Measurements from ENCODE around the gene TNFAIP1.

The TNFAIP1 gene

DNA sequence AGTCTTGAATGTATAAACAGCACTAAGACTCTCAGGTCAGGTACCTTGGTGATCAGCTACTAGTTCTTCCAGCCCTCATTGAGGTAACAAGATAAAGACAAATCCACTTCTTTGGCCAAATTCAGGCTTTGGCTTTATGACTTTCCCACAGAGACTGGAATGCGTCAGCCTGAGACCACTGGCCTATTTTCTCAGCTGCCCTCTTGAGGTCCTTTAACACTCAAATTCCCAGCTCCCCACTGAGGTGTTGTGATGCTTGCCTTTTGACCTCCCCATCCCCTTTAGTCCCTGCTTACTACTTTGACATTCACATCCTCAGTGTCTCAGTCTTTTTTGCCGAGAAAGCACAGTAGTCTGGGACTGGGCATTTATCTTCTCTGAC, 10.6 kb downstream of the TNFAIP1 start:
- DNase-seq (ENCODE audit: low read depth), result no peak

- DNase-seq (ENCODE audit: low read depth), result no peak
Observed at GRCh38 chr17:28346746-28347246, 11.2 kb downstream of the TNFAIP1 start.

- no peak for DNase-seq (ENCODE audit: low read depth)
Observed at GRCh38 chr17:28347261-28347891, 11.8 kb downstream of the TNFAIP1 start.

DNA sequence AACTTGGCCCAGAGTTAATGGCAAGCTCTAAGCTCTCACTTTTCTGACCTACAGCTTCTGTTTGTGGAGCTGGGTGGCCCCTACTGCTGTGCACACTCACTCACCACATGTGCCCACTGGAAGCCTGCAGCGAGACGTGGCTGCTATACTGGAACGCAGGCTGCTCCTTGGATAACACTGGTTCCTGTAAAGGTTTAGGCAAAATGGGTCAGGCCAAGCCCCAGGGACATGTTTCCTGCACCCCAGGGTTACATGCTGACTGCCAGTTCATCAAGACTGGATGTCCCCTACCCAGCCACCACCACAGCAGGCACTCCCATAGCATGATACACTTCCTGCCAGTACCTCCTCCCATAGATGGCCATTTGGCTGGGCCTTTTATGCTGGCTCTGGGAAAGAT, 13.4 kb downstream of the TNFAIP1 start:
- no peak for DNase-seq (ENCODE audit: low read depth)

DNA sequence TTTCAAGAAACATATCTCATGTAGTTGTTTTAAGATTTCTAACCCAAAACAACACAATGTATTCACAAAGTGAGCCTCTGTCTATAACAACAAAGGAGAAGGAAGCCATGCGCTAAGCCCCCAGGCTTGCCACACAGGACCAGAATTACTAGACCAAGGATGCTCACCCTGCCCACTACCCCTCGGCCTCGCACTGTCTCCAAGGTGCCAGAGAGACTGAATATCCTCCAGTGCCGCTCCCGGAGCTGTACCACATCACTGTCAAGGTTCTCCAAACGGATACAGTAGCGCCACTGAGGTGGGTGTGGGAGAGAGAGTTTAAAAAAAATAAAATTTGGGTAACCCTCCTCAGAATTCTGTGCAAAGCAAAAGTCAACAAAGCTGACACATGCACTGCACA, 14.7 kb downstream of the TNFAIP1 start:
- DNase-seq (ENCODE audit: low read depth), result no peak

GRCh38 chr17:28357061-28357900, 21.7 kb downstream of the TNFAIP1 start, which contains the start of gene POLDIP2:
TSS of gene POLDIP2 (minus strand) at chr17:28357527. CDS start at chr17:28357448, 79 bp downstream.
- peak; percentile 96 for DNase-seq (ENCODE audit: low read depth)

- no peak for DNase-seq (ENCODE audit: low read depth)
Observed at GRCh38 chr17:28357901-28358197, 22.3 kb downstream of the TNFAIP1 start.

GRCh38 chr17:28363186-28363585, 27.6 kb downstream of the TNFAIP1 start:
- DNase-seq (ENCODE audit: low read depth), result no peak

GRCh38 chr17:28363776-28364650, 28.5 kb downstream of the TNFAIP1 start:
- DNase-seq (ENCODE audit: low read depth), result no peak

GRCh38 chr17:28364665-28365363, 29.3 kb downstream of the TNFAIP1 start, which contains the start of gene SEBOX:
TSS of gene SEBOX (minus strand) at chr17:28365199. CDS start at chr17:28365151, 48 bp downstream.
- DNase-seq (ENCODE audit: low read depth), result no peak

DNA sequence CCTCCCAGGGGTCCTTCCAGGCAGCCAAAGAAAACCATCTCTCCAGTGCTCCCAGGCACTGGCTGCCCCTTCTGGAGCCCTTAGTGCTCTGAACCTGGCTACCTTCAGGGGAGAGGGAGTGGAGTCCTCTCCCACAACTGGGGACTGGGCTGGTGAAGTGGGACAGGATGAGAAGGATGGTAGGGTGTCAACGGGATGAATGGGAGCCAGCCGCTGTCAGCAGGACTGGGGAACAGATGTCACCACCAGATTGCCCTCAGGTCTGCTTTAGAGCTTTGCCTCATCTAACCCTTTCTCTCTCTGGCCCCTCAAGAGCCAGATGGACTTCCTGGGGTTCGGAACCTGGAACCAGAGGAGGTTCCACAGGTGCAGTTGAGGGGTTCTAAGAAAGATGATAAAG, 29.9 kb downstream of the TNFAIP1 start:
- DNase-seq (ENCODE audit: low read depth), result no peak

GRCh38 chr17:28366605-28367004, 31.0 kb downstream of the TNFAIP1 start:
- DNase-seq (ENCODE audit: low read depth), result no peak

GRCh38 chr17:28367641-28368305, 32.2 kb downstream of the TNFAIP1 start:
- DNase-seq (ENCODE audit: low read depth), result no peak

GRCh38 chr17:28368306-28368831, 32.8 kb downstream of the TNFAIP1 start:
- DNase-seq (ENCODE audit: low read depth), result no peak

DNA sequence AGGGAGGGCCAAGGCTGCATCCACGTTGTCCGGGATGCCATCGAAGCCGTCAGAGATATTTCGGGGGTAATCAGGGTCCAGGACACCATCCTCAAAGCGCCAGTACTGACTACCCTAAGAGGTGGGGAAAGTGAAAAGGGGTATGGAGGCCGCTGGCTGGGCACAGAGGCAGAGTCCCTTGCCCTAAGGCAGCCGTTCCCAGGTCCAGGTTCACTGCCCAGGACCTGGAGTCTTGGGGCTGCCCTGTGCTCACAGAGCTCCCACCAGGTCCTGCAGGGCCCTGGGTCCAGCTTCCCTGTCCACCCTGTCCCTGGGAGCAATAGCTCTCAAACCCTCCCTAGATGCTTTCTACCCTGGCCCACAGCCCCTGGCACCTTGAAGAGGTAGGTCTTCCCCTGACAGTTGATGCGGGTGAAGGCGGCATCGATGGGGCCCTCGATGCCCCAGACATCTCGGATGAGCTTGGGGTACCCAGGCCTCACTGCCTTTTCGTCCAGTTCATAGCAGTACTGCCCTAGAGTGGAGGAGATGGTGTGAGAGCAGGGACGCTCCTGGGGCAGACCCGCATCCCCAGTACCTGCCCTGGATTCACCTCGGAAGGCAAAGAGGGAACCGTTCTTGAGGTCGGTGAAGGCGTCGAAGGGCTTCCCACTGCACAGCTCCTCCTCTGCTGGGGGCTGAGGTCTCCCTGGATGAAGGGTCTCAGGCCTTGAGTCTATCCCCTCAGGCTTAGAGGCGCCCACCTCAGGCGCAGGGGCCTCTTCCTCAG, 33.5 kb downstream of the TNFAIP1 start:
- no peak for DNase-seq (ENCODE audit: low read depth)

GRCh38 chr17:28369684-28370034, 34.1 kb downstream of the TNFAIP1 start:
- no peak for DNase-seq (ENCODE audit: low read depth)

- DNase-seq (ENCODE audit: low read depth), result no peak
Observed at GRCh38 chr17:28370035-28370743, 34.6 kb downstream of the TNFAIP1 start, which contains the start of gene VTN. TSS of gene VTN (minus strand) at chr17:28370307. CDS start at chr17:28370203, 104 bp downstream.

GRCh38 chr17:28370744-28371103, 35.2 kb downstream of the TNFAIP1 start:
- no peak for DNase-seq (ENCODE audit: low read depth)

All from stimulated activated CD8-positive, alpha-beta memory T cell treated with anti-CD3 and anti-CD28 coated beads, Interleukin-15, amount 100 ng/mL, for 24 hours (primary cell).